DMS153 treated with DMSO at 0.1 percent for 48 hours (cell line): ENCODE measurements around the gene ZSWIM3.
A peak's percentile ranks its signal among the peaks of the same experiment; 100 is the strongest.

Experiments
- DNase-seq: peaks from one replicate; lab custom pipeline; 2025; ENCODE audit not compliant: unreplicated experiment; lab: John Stamatoyannopoulos, UW

Gene ZSWIM3

DNA sequence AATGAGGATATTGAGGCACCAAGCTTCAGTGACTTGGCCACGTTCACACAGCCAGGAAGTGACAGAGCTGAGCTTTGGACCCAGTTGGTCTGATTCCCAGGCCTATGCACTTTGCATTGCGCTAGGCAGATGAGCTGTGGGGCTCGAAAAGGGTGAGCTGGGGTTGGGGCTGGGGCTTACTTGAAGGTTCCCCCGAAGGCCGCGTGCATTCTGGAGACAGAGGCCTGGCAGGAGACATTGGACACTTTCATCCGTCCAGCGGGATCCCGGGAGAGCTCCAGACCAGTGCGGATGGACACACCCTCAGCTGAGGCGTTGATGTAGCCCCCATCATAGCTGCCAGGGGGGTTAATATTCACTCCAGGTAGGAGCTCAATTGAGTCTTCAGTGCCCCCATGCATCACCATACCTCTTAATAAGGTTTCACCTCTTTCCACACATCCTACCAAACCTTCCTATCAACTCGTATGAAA, 52.0 kb downstream of the ZSWIM3 start:
- no peak for DNase-seq

DNA sequence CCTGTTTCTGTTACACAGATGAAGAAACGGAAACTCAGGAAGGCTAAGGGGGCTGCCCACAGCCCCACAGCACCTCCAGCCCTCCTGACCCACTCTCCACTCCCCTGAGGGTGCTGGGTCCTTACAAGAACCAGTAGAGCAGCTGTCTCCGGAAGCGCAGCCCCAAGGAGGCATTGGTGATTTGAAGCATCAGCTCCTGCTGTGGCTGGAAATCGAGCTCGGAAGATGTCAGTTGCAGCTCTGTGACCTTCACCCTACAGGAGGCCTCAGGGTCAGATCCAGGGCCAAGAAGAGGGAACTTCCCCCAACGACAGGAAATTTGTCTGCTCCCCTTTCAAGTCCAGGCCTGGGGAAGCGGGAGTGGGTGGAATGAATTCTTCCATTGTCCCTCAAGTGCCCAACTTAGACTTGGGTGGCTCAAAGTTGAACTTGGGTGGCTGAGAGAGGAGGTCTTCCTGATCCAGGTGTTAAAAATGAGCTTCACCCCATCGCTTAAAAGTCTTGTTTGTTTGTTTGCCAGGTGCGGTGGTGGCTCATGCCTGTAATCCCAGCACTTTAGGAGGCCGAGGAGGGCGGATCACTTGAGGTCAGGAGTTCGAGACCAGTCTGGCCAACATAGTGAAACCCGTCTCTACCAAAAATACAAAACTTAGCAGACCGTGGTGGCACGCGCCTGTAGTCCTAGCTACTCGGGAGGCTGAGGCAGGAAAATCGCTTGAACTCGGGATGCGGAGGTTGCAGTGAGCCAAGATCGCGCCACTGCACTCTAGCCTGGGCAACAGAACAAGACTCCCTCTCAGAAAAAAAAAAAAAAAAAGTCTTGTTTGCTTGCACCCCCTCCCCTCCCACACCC, 52.6 kb downstream of the ZSWIM3 start:
- no peak for DNase-seq

DNA sequence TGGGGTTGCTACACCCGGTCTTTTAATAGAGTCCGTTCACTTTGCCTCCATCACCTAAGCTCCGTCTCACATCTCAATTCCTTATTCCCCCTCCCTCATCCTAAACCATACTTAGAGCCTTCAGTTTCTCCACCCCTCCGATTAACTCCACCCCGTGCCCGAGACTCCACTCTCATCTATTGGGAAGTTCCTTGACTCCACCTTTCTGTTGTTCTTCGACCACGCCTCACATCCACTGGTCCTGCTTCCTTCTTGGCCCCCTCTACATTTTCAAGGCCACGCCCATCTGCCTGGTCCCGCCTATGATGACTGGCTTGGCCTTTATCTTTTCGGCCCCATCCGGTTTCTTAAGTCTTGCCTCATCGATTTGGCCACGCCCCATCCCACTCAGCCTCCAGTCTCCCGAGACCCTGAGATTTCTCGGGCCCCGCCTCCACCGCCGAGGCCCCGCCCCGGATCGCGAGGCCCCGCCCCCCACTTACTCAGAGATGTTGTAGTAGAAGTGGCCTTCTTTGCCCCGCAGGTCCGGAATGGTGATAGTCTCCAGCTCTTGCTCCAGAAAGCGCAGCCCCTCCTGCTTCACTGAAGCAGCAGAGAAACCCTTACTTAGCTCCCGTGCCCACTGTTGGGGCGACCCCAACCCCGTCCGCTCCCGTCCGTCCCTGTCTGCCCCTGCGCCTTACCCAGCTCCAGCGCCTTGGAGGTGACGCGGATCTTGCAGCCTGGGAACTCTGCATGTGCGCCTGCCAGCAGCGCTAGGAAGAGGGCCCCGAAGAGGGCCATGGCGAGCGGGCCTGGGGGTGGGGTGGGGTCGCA, 53.5 kb downstream of the ZSWIM3 start:
- peak; percentile 88 for DNase-seq

DNA sequence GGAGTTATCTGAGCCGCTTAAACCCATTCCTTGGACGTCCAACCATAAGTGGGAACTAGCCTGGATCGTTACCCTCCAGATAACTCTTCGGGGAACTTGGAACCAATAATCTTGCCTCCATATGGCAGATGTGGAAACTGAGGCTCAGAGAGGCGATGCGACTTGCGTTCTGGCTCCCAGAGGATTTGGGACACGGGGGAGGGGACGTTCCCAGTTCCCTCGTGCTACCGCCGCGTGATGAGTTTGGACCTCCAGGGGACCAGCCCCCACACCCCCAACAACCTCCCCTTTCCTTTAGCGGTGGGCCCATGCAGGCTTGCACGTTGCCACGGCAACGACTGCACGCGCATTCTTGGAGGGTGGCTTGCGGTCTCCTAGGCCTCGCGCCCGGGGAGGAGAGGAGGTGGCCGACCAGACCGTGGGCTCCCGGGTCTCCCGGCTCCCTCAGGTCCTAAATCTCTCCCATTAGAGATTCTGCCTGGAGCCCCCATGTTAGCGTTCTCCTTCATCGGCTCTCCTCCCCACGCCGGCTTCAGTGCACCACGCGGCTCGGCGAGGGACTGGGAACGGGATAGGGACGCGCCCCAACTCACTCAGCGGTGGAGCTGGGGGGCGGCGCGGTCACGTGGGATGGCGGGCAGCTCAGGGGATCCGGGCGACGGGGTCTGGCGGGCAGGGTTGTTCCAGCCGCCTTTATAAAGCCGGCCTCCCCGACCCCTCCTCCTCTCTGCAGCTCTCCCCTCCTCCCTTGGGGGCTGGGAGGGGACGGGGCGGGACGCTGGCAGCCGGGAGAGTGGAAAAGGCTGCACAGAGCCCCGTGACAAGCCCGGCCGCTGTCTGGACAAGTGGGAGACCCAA, 54.3 kb downstream of the ZSWIM3 start, which contains the start of gene PLTP:
TSS of gene PLTP (minus strand) at position 670 of the 858 bp plus-strand sequence. CDS start 703 bp downstream, outside the sequence.
- DNase-seq, result no peak

DNA sequence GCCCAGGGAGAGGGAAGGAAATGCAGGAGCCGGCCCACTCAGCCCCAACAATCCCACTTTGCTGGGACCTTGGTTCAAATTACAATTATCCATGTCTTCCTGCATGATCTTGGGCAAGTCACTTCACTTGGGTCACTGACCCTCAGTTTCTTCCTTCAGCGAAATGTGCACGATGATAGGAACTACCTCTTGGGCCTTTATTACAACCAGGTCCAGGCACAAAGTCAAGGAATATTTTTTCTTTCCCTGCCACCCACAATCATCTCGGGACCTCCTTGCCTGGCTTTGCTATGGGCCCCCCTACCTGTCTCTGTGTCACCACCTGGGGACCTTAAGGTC, 54.9 kb downstream of the ZSWIM3 start:
- DNase-seq, result no peak

DNA sequence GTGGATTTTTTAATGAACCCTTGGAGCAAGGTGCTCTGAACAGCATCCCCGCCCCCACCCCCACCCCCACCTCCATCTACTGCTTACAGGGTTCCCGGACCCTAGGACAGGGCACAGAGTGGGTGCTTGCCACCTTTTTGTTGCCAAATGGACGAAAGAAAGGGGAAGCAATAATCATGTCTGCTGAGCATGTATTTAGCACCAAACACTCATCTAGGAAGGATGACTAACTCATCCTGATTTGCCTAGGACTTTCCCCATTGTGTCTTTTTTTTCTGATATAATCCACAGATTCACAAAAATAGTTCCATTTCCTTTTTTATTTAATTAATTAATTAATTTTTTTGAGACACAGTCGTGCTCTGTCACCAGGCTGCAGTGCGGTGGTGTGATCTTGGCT, 55.7 kb downstream of the ZSWIM3 start:
- no peak for DNase-seq

DNA sequence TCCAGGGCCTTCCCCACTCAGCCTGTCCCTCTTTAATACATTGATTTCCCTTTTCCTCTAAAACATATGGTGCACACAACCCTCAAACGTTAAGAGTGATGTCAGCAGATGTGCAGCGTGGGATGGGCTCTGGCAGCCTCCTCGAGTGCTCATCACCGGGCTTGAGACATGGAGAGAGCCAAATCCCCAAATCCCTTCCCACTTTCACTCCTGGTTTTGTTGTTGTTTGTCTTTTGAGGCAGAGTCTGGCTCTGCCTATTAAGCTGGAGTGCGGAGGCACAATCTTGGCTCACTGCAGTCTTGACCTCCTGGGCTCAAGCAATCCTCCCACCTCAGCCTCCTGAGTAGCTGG, 60.4 kb downstream of the ZSWIM3 start:
- DNase-seq, result no peak

DNA sequence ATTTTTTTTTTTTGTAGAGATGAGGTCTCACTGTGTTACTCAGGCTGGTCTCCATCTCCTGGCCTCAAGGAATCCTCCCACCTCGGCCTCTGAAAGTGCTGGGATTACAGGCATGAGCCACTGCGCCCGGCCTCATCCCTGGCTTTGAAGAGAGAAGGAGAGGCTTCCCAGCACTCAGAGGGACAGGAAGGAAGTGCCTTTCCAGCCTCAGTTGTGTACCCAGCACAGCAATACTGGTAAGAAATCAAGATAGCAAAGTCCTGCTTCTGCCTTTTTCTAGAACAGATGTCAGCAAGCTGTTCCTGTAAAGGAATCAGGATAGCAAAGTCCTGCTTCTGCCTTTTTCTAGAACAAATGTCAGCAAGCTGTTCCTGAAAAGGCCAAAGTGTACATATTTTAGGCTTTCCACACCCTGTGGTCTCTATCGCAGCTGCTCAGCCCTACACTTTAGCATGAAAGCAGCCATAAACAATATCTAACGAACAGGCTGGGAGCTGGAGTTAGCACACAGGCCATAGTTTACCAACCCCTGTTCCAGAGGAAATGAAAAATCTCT, 60.8 kb downstream of the ZSWIM3 start:
- DNase-seq, result no peak

DNA sequence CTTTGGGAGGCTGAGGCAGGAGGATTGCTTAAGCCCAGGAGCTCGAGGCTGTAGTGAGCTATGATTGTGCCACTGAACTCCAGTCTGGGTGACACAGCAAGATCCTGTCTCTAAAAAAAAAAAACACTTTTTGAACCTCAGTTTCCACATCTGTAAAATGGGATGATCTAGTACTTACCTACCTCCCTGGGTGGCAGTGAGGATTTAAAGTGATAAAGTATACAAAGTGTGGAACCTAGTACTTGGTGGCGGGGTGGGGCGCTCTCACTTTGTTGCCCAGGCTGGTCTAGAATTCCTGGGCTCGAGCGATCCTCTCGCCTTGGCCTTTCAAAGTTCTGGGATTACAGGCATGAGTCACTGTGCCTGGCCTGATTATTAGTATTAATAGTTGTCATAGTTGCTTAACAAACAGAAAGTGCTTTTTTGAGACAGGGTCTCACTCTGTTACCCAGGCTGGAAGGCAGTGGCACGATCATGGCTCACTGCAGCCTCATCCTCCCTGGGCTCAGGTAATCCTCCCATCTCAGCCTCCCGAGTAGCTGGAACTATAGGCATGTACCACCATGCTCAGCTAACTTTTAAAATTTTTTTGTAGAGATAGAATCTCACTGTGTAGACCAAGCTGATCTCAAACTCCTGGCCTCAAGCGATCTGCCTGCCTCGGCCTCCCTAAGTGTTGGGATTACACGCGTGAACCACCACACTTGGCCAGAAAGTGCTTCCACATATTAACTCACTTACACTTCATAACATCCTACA, 61.5 kb downstream of the ZSWIM3 start:
- no peak for DNase-seq

DNA sequence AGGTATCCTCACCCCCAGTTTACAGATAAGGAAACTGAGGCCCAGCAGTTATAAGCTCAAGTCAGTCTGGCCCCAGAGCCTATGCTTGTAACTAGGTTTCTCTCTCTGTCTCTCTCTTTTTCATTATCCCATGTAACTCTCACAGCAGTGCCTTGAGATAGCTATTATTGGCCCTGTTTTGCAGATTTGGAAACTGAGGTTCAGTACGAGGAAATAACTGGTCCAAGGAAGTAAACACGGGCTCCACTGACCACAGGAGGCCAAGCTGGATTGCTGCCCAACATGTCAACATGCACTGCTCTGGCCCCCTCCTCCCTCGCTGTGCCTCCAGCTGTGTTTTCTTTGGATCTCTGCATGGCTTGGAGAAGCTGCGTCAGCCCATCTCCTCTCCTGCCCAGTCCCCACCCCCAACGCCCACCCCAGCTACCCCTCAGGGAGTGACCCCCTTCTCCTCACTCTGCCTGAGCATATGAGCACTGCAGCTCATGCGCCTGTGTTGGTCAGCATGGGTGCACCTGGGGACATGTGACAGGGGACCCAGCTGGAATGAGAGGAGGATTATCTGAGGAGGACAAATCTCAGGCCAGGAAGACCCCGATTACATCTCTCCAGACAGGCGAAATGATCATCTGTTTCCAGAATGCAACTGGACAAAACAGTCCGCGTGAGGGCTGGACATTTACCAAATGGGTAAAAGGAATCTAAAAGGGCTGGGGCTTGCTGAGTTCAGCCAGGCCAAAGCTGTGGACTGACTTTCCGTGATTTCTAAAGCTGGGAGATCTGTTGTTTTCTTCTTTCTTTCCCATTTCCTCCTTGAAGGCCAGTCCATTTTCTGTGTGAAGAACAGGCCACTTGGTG, 62.4 kb downstream of the ZSWIM3 start:
- DNase-seq, result no peak

DNA sequence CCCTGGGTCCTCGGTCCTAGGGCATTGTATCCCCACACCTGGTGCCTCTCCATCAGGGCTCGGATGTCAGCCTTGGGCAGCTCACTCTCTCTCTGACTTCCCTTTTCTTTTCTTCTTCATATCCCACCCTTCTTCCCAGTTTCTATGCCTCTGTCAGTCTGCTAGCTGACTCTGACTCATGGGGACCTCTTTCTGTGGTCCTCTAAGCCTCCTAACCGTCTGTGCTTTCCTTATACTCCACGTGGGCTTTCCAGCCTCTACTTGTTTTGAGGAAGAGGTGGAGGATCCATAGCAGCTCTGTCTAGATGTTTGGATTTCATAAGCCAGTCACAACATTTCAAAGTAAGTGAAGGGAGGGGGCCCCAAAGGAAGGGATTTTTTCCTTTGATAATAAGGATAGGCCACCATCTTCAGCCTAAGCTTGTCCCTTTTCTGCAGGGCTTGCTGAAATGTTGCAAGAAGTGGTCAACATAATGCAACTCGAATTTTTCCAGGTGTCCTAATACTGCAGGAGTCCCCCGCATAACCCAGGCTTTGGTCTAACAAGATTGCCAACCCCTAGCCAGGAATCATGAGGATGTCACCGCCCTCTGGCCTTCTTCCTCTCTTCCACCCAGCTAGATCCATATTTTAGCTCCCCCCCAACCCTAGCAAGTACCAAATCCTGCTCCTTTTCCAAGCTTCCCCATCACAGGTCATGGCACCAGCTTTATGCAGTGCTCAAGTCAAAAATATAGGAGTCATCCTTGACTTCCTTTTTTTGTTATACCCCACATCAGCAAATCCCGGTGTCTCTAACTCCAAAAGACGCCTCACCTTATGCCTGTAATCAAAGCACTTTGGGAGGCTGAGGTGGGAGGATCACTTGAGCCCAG, 63.3 kb downstream of the ZSWIM3 start:
- DNase-seq, result no peak

DNA sequence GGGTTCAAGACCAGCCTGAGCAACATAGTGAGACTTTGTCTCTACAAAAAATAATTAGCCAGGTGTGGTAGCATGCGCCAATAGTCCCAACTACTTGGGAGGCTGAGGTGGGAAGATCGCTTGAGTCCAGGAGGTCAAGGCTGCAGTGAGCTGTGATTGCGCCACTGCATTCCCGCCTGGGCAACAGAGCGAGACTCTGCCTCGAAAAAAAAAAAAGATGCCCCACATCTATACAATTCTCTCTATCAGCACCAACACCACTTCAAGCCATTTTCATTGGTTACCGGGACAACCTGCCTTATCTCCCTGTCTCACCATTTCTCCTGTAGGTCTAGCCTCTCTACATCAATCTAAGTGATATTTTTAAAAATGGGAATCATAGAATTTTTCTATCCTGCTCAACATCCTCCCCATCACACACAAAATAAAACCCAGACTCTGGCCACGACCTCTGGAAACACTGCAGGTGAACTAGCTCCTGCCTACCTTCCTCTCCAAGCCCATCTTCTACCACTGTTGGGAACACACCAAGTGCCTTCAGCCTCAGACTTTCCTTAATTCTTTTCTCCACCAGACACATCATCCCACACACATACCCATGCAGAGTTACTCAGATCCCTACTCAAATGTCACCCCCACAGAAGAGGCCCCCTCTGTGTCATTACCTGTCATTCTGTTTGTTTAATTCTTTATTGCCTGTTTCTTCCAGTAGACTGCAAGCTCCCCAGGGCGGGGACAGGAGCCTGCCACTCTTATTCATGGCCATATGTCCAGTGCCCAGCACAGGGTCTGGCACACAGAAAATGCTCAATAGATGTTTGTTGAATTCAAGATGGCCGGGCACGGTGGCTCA, 64.1 kb downstream of the ZSWIM3 start:
- no peak for DNase-seq

DNA sequence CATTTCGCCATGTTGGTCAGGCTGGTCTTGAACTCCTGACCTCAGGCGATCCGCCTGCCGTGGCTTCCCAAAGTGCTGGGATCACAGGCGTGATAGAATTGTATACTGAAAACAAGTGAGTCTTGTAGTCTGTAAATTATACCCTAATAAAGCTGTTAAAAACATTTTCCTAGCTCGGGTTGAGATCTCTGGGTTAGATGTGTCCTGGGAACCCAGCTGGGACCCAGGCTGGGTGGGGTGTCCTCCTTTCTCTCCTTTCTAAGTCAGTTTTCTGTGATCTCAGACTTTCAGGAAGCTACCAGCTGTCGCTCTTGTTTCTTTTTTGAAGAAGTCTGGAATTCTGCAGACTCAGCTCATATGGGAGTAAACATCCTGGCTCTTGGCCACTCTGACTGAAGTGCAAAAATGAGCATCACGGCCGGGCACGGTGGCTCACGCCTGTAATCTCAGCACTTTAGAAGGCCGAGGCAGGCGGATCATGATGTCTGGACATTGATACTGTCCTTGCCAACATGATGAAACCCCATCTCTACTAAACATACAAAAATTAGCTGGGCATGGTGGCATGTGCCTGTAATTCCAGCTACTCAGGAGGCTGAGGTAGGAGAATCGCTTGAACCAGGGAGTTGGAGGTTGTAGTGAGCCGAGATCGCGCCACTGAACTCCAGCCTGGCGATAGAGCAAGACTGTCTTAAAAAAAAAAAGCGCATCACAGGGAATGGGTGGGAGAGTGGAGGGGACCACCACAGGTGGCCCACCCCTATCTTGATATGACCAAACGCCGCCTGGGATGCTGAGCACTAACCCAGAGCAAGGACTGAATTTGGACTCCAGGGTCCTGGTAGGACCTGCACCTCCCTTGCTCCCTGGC, 67.2 kb downstream of the ZSWIM3 start:
- DNase-seq, result no peak

DNA sequence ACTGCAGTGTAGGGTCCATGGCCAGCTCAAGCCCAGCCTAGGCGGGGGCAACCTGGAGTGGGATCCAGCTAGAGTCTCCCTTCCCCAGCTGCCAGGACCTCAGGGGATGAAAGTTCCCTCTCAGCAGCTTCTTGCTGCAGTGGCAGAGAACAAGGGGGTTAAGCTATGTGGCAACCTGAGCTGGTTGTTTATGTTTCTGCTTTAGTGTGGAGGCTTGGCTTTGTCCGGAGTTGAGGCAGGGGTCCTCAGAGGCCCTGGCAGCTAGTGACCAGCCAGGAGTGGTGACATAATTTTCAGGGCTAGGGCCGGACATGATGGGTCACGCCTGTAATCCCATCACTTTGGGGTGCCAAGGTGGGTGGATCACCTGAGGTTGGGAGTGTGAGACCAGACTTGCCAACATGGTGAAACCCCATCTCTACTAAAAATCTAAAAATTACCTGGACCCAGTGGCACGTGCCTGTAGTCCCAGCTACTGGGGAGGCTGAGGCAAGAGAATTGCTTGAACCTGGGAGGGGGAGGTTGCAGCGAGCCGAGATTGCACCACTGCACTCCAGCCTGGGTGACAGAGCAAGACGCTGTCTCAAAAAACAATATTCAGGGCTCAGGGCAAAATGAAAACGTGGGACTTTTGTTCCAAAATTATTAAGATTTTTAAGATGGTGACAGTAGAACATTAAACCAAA, 68.5 kb downstream of the ZSWIM3 start:
- DNase-seq, result no peak

DNA sequence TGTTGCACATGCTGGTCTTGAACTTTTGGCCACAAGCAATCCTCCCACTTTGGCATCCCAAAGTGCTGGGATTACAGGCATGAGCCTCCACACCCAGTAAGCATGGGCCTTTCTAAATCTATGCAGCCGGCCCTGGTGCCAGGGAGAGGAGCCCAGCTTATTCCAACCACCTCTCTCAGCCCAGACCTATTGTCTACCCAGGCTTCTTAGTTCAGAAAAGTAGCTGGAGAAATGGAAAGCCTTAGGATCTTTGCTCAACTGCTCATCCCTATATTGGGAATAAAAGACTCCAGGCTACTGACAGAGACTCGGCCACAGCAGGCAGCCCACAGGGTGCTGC, 69.3 kb downstream of the ZSWIM3 start:
- no peak for DNase-seq
